Adrenal gland (tissue), 12 donors: ENCODE measurements around the gene ZMIZ2. TPM values are rescaled to one million over a fixed set of nuclear protein-coding genes. Genes with fewer than 3 reads are reported as not detected.
"Not testable (repeated sequence)": the region's sequence is repeated elsewhere in the genome, so short reads cannot be mapped to it uniquely, and the experiment has no call there.

ENCODE experiments used
- DNase-seq, 7 donors: peaks; one replicate each; pipeline ENCODE4 v3.0.0-alpha.2; 2019 to 2020
- H3K27ac ChIP-seq, 5 donors: fragments of 200-600 bp; sonication (generic) in 4 of 5; 1 replicate in 3 of 5; 2 replicates in 2 of 5; pipeline versions ENCODE4 v1.5.1 to v1.8.0; 2016 to 2020; ENCODE audit warnings: mild to moderate bottlenecking in 1 of 5
- H3K27me3 ChIP-seq: fragments of 200-600 bp; 2 replicates; pipeline ENCODE4 v1.8.0; 2021
- H3K36me3 ChIP-seq, 2 donors: fragments of 200-600 bp; replicated peaks in 1 of 2; 1 replicate in 1 of 2; 2 replicates in 1 of 2; pipeline versions ENCODE4 v1.5.1 to v1.8.0; 2018 to 2022
- H3K4me1 ChIP-seq, 2 donors: fragments of 200-600 bp; replicated peaks in 1 of 2; 1 replicate in 1 of 2; 2 replicates in 1 of 2; pipeline versions ENCODE4 v1.5.1 to v1.8.0; 2018 to 2021
- H3K4me3 ChIP-seq, 4 donors: fragments of 200-600 bp; sonication (generic) in 3 of 4; one replicate each; pipeline ENCODE4 v1.5.1; 2016 to 2018
- H3K9me3 ChIP-seq, 3 donors: fragments of 200-600 bp; sonication (generic) in 1 of 3; replicated peaks in 1 of 3; 1 replicate in 2 of 3; 2 replicates in 1 of 3; pipeline versions ENCODE4 v1.5.1 to v1.8.0; 2016 to 2021
- POLR2A ChIP-seq, 2 donors: fragments of 450-650 bp; IDR thresholded peaks; one replicate each; pipeline ENCODE4 v1.6.1; 2017; ENCODE audit warnings: antibody characterized with exemption in 2 of 2, mild to moderate bottlenecking in 2 of 2, moderate library complexity in 1 of 2
- WGBS, 4 donors: extraction: QIAGEN DNeasy Blood & Tissue Kit in 2 of 4; methylation state at CpG; one replicate each; pipeline versions ENCODE4 v1.1.5 to v1.1.7; 2013 to 2017; 5-methylcytosine and 5-hydroxymethylcytosine counted together
- intact Hi-C, 2 donors: fragments of 100-400 bp; cut with DNase I; formaldehyde crosslinking; loops; one replicate each; pipeline versions ENCODE4 v1.14.1 to v1.15.0; 2022 to 2023
- polyA plus RNA-seq, 3 donors: library from polyadenylated mRNA; stranded (reverse); fragments of 200-250 nt in 2 of 3; fragments of 350-450 nt in 1 of 3; fragmentation: Illumina TruSeq in 1 of 3; extraction: RNeasy Lipid Tissue Mini Kit (QIAGEN cat#74804) in 1 of 3; gene quantifications; one replicate each; pipeline ENCODE4 v1.2.3, GENCODE V29; 2013 to 2014
- total RNA-seq, 9 donors: library from RNA; depleted of rRNA in 4 of 9; stranded (reverse); fragments of >200 nt in 4 of 9; fragments of 120-200 nt in 1 of 9; fragmentation: NEBNext Ultra II Directional in 1 of 9; extraction: Animal tissue kit (Norgen Biotek cat#: 25700) in 1 of 9; gene quantifications; one replicate each; pipeline versions ENCODE4 v1.1.0 to v1.2.4, GENCODE V29; 2013 to 2023
- TF ChIP-seq, protein P1 (sequence below), 6 experiments: fragments of 450-650 bp in 4 of 6; fragments of 200-600 bp in 2 of 6; sonication (generic) in 1 of 6; IDR thresholded peaks; 1 replicate in 5 of 6; 2 replicates in 1 of 6; pipeline versions ENCODE4 v1.5.1 to v1.8.0; 2016 to 2021; ENCODE audit warnings: antibody characterized with exemption in 6 of 6, mild to moderate bottlenecking in 2 of 6, moderate library complexity in 1 of 6
- donor health status: healthy with polysubstance abuse.
- donor health status: Bipolar disorder and iron deficiency.
- donor health status: DM: yes; HTN: yes; CAD: no.
- donor health status: DM: no; HTN: no; CAD: no.
- donor health status: DM: no; HTN: no; CAD: no.
- donor health status: DM: yes; HTN: yes; CAD: no.

The ZMIZ2 gene
- total and polyA plus RNA-seq, 12 donors: 7.9 to 280 (median 53.7) TPM

- H3K9me3 ChIP-seq: peaks cover 0 to 7% (median 0%) of the 10 kb centered on the region in 3 donors
- intact Hi-C loops: no loop called here
- H3K4me1 ChIP-seq: no peaks in the 10 kb centered on the region
- H3K27ac ChIP-seq: no peak overlapping the region
- H3K36me3 ChIP-seq: no peaks in the 10 kb centered on the region
- no peak for DNase-seq
- TF ChIP-seq, protein P1, sequence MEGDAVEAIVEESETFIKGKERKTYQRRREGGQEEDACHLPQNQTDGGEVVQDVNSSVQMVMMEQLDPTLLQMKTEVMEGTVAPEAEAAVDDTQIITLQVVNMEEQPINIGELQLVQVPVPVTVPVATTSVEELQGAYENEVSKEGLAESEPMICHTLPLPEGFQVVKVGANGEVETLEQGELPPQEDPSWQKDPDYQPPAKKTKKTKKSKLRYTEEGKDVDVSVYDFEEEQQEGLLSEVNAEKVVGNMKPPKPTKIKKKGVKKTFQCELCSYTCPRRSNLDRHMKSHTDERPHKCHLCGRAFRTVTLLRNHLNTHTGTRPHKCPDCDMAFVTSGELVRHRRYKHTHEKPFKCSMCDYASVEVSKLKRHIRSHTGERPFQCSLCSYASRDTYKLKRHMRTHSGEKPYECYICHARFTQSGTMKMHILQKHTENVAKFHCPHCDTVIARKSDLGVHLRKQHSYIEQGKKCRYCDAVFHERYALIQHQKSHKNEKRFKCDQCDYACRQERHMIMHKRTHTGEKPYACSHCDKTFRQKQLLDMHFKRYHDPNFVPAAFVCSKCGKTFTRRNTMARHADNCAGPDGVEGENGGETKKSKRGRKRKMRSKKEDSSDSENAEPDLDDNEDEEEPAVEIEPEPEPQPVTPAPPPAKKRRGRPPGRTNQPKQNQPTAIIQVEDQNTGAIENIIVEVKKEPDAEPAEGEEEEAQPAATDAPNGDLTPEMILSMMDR (IDR thresholded peaks at IDR 0.05): no peak
- TF ChIP-seq POLR2A (IDR thresholded peaks at IDR 0.05): no peak
- no peak overlapping the region for H3K4me3 ChIP-seq
- WGBS, 4 donors: 85 to 90% (median 90%) methylated on average over 4 of the region's 4 CpGs
- H3K27me3 ChIP-seq: no peaks in the 10 kb centered on the region
These were observed 24.4 kb upstream of the ZMIZ2 start for GRCh38 chr7:44724276-44724675.

DNA sequence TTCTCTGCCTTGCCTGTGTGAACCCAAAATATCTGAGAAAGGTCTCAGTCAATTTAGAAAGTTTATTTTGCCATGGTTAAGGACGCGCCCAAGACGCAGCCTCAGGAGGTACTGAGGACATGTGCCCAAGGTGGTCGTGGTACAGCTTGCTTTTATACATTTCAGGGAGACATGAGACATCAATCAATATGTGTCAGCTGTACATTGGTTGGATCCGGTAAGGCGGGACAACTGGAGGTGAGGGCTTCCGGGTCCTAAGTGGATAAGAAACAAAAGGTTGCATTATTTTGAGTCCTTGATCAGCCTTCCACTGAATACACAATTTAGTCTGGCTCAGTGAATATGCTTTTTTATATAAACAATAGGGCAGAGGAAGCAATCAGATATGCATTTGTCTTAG is 22.4 kb upstream of the ZMIZ2 start:
- WGBS, 4 donors: 69 to 80% (median 73%) methylated on average over 7 of the region's 7 CpGs
- H3K27ac ChIP-seq, intact Hi-C loops, H3K9me3 ChIP-seq, H3K4me1 ChIP-seq, H3K36me3 ChIP-seq, H3K27me3 ChIP-seq, DNase-seq, H3K4me3 ChIP-seq: not testable (repeated sequence)

DNA sequence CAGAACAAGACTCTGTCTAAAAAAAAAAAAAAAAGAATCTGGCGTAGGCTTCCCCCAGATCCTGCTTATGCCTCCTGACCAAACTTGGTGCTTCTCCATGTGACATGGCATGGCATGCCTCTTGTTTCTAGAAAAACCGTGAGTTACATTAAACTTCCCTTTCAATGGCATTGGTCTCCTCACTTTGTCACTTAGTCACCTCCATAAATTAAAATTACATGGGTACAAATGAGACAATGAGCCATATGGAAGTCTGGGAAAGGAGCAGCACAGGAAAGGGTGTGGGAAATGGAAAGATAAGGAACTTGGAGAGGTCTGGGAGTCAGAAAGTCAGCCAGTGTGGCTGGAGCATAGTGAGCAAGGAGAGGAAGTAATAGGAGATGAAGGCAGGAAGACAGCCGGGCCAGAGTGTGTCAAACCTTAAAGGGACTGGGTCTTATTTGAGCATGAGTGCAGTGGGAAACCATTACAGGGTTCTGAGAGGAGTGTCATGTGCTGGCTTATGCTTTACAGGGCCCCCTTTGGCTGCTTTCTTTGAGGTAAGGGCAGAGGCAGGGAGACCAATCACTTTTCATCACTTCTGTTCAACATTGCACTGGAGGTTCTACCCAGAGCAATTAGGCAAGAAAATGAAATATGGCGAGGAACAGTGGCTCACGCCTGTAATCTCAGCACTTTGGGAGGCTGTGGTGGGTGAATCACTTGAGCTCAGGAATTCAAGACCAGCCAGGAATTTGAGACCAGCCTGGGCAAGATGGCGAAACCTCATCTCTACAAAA is 21.3 kb upstream of the ZMIZ2 start:
- Histone ChIP-seq H3K4me3 (no peak overlapping the region), H3K36me3 (no peaks in the 10 kb centered on the region), H3K4me1 (no peaks in the 10 kb centered on the region), H3K27ac (no peak overlapping the region), H3K27me3 (no peaks in the 10 kb centered on the region), H3K9me3 (no peaks in the 10 kb centered on the region)
- TF ChIP-seq, protein P1 (IDR thresholded peaks at IDR 0.05): no peak
- TF ChIP-seq POLR2A (IDR thresholded peaks at IDR 0.05): no peak
- no peak for DNase-seq
- 58 to 62% (median 59%) methylated on average over 6 of the region's 6 CpGs for WGBS, 4 donors
- intact Hi-C loops: no loop called here

DNA sequence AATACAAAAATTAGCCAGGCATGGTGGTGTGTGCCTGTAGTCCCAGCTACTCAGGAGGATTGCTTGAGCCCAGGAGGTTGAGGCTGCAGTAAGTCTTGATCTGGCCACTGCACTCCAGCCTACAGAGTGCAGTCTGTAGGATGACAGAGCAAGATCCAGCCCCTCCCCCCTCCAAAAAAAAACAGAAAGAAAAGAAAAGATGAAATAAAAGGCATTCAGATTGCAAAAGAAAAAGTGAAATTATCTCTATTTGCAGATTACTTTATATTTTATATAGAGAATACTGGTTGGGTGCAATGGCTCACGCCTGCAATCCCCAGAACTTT is 20.7 kb upstream of the ZMIZ2 start:
- no peak for DNase-seq
- Histone ChIP-seq H3K27ac (no peak overlapping the region), H3K27me3 (no peaks in the 10 kb centered on the region), H3K36me3 (no peaks in the 10 kb centered on the region), H3K9me3 (no peaks in the 10 kb centered on the region), H3K4me1 (no peaks in the 10 kb centered on the region), H3K4me3 (no peak overlapping the region)
- TF ChIP-seq, protein P1 (IDR thresholded peaks at IDR 0.05): no peak
- TF ChIP-seq POLR2A (IDR thresholded peaks at IDR 0.05): no peak
- intact Hi-C loops: no loop called here
- 83 to 98% (median 93%) methylated on average over 1 of the region's 1 CpG for WGBS, 4 donors

DNA sequence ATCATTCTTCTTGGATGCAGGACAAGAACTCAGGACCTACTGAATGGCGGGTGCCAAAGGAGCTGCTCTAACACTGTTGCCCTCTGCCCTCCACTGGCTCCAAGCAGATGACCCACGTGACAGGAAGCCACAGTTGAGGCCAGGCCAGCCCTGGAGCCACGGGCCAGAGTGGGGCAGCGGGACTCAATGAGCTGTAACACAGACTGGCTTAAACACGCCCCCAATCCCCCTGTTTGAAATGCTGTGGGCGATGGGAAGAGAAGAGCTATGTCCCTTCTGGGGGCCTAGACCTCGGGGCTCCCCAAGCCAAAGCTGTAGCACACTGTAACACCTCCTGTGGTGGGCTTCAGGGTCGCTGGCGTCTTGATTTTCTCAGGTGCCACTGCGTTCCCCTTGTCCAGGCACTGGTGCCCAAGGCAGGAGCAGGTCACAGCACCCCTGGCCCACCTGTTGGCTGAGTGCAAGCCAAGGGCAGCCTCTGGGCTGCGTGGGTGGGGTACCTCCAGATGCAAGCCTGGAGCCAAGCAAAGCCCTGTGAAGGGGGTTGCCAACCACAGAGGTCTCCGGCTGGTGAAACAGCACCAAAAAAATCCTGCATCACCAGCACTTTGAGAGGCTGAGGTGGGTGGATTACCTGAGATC is 18.6 kb upstream of the ZMIZ2 start:
- Histone ChIP-seq H3K9me3 (no peaks in the 10 kb centered on the region), H3K4me1 (no peaks in the 10 kb centered on the region), H3K27ac (no peak overlapping the region), H3K4me3 (no peak overlapping the region), H3K27me3 (no peaks in the 10 kb centered on the region), H3K36me3 (no peaks in the 10 kb centered on the region)
- no peak for DNase-seq
- no peak for TF ChIP-seq POLR2A (IDR thresholded peaks at IDR 0.05)
- TF ChIP-seq, protein P1 (IDR thresholded peaks at IDR 0.05): no peak
- intact Hi-C loops: no loop called here
- WGBS, 4 donors: 76 to 85% (median 82%) methylated on average over 3 to 12 of the region's 12 CpGs

- H3K27ac ChIP-seq, H3K4me1 ChIP-seq, H3K9me3 ChIP-seq, H3K4me3 ChIP-seq, intact Hi-C loops, H3K27me3 ChIP-seq, H3K36me3 ChIP-seq, DNase-seq: not testable (repeated sequence)
- WGBS, 4 donors: 86 to 96% (median 91%) methylated on average over 6 of the region's 6 CpGs
These were observed 15.7 kb upstream of the ZMIZ2 start for GRCh38 chr7:44732971-44733370.
